ENCODE results near the gene TSACC. TPM values are rescaled to one million over a fixed set of nuclear protein-coding genes. Genes with fewer than 3 reads are reported as not detected.

Gene TSACC
- total and polyA plus RNA-seq, 10 of the 15 experiments (the other 5 are each of a cell fraction or from before 2014, with no cell fraction given): 0.25 to 2.8 (median 0.92) TPM; not detected in 4

DNA sequence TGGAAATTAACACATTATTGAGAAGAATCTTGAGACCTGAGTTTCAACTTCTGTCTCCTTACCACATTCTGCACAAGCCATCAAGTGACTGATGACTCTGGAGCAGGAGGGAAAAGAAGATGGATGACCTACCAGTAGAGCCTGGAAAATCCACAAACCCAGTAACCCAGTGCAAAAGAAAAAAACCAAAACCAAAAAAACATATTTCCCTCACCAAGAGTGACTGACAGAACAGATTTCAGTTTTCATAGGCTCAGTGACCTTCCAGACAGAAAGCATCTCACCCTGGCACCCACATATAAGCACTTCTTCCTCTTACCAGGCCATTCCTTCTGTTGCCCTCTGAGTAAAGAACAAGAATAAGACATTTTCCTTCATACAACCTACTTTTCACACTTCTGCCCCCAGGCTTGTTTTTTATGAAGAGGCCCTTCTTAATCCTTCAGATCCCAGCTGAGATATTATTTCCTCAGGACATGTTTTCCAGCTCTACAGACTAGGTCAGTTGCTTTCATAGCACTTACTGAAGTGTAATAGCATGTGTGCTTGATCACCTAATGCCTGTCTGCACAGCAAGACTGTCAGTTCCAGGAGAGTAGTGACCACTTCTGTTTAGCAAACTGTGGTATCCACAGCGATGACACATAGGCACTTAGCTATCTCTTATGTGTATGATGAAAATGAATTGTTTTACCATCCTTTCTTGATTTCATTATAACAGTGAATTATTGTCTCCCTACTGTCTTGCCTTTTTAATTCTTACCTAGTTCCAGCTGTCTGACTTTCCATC is 4.0 kb downstream of the TSACC start:
- SMC1A ChIA-PET (ENCODE audit: uncharacterized antibody, unreplicated experiment): no interaction called here
- 74% methylated on average over 1 of the region's 1 CpG for WGBS (ENCODE audit: insufficient coverage, insufficient replicate concordance, low lambda C conversion rate, missing lambda C conversion rate)
- ATAC-seq (no peak), FAIRE-seq (no peak), DNase-seq (ENCODE audit: low read depth, low spot score) (no peak)
- H3K4me1 ChIP-seq (ENCODE audit: control insufficient read depth, insufficient read depth, low read length): no peaks in the 10 kb centered on the region
- H2AFZ ChIP-seq (ENCODE audit: control insufficient read depth, low read depth, low read length): no peak overlapping the region
- H3K4me2 ChIP-seq (ENCODE audit: control insufficient read depth, insufficient read depth): no peak overlapping the region
- H4K20me1 ChIP-seq (ENCODE audit: control insufficient read depth, insufficient read depth): no peaks in the 10 kb centered on the region
- POLR2A ChIA-PET: interaction anchor here (0.9 to 1.0 kb wide), 2 partner anchors 9 to 60 kb away, joined by 3 to 5 read pairs; partner anchors contain the start of gene SMG5
- intact Hi-C loops (cut with micrococcal nuclease; ENCODE audit: unreplicated experiment): no loop called here
- no peak overlapping the region for H3K4me3 ChIP-seq
- CTCF ChIA-PET: interaction anchor here (0.7 to 1.7 kb wide), 3 partner anchors 9 to 104 kb away, joined by 4 to 6 read pairs (median 4); no protein-coding TSS in a partner anchor
- in situ Hi-C loops (cut with MboI): no loop called here
- peaks cover 0 to 5% of the 10 kb centered on the region in 2 experiments; a peak in 1 of 4 replicates for H3K27me3 ChIP-seq (replicated peaks in 1 of 2; ENCODE audit: control insufficient read depth in 2 of 2, insufficient read depth in 2 of 2, low read length in 1 of 2)
- TF ChIP-seq SMARCA5 (IDR thresholded peaks at IDR 0.05) (no peak), JUNB (IDR thresholded peaks at IDR 0.05) (no peak), SMC3 (IDR thresholded peaks at IDR 0.05; ENCODE audit: borderline replicate concordance, low read length) (no peak), NFIC (IDR thresholded peaks at IDR 0.05; ENCODE audit: low read depth, low read length) (no peak), CEBPZ (IDR thresholded peaks at IDR 0.05; ENCODE audit: low read depth, low read length) (no peak), SRF (IDR thresholded peaks at IDR 0.05; ENCODE audit: low read depth in 2 of 2, low read length in 2 of 2) (no peak)
- peaks cover 8% of the 10 kb centered on the region for H3K79me2 ChIP-seq (ENCODE audit: control insufficient read depth, insufficient read depth, low read length)
- no peaks in the 10 kb centered on the region for H3K36me3 ChIP-seq (ENCODE audit: control insufficient read depth in 2 of 2, insufficient read depth in 2 of 2, low read length in 1 of 2)
- H3K9ac ChIP-seq (ENCODE audit: control insufficient read depth, insufficient read depth, low read length): no peak overlapping the region
- RAD21 ChIA-PET (ENCODE audit: unreplicated experiment): interaction anchor here (1.1 to 1.2 kb wide), 2 partner anchors 43 to 378 kb away, joined by 3 read pairs; no protein-coding TSS in a partner anchor
- H3K9me3 ChIP-seq (replicated peaks; ENCODE audit: control insufficient read depth, insufficient read depth, low read length): no peaks in the 10 kb centered on the region
- no peak overlapping the region for H3K27ac ChIP-seq (ENCODE audit: control insufficient read depth, insufficient read depth)
- no TSS peak for BruUV-seq (replicated peaks)

Data from GM12878 (cell line).